GM12874 (cell line): ENCODE measurements around the gene FNDC11.

Experiments
- TF ChIP-seq, protein P1 (sequence below): IDR thresholded peaks from 2 replicates; pipeline ENCODE4 v1.5.1; 2011; ENCODE audit warnings: low read depth, mild to moderate bottlenecking, control low read depth, low read length, moderate library complexity; ENCODE audit not compliant: insufficient read depth

FNDC11 gene

GRCh38 chr20:63529180-63529860 is 24.6 kb upstream of the FNDC11 start:
- TF ChIP-seq, protein P1, sequence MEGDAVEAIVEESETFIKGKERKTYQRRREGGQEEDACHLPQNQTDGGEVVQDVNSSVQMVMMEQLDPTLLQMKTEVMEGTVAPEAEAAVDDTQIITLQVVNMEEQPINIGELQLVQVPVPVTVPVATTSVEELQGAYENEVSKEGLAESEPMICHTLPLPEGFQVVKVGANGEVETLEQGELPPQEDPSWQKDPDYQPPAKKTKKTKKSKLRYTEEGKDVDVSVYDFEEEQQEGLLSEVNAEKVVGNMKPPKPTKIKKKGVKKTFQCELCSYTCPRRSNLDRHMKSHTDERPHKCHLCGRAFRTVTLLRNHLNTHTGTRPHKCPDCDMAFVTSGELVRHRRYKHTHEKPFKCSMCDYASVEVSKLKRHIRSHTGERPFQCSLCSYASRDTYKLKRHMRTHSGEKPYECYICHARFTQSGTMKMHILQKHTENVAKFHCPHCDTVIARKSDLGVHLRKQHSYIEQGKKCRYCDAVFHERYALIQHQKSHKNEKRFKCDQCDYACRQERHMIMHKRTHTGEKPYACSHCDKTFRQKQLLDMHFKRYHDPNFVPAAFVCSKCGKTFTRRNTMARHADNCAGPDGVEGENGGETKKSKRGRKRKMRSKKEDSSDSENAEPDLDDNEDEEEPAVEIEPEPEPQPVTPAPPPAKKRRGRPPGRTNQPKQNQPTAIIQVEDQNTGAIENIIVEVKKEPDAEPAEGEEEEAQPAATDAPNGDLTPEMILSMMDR = no peak

DNA sequence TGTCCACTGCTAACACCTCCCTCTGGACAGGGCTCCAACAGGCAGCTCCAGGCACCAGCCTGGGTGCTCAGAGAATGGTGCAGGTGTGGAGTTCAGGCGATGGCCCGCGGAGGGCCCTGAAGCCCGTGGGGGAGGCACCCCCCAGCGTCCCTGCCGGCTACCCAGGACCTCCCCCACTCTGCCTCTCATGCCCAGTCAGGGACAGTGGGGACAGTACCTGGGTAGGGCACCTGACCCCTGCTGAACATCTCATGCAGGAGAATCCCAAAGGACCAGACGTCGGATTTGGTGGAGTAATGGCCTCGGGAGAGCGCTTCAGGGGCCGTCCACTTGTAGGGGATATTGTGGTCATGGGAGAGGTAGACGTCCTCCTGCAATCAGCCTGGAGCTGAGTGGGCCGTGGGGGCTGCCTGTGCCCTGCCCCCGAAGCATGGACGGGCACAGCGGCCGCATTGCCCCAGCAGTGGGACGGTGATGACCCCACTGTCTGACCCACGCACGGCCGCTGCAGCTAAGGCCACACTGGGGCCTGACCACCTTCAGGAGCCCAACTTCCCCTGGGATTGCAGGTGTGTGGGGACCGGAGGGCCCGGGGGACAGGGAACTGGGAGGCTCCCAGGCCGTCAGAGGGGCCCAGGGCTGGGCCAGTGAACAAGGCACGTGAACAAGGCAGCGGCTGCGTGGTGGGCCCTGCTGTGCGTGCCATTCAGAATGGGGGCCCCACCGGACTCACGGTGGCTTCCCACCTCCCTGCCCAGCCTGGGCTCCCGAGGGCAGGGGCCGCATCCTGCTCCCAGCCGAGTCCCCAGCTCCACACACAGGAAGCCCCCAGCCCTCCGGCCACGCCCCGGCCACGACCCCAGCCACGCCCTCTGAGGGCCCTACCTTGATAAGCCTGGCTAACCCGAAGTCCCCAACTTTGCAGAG is 23.8 kb upstream of the FNDC11 start:
- TF ChIP-seq, protein P1 = no peak

DNA sequence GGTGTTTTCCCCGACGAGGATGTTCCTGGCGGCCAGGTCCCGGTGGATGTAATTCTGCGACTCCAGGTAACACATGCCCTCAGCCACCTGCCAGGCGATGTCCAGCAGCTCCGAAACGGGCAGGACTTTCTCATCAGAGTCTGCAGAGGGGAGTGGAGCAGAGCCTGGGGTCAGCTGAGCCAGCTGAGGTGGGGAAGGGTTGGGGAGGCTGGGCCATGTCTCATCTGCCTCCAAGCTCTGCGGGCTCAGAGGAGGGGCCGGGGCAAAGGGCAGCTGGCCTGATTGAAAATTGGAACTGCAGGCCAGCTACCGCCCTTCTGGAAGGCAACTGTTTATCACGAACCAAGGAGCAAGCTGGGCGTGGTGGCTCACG is 23.2 kb upstream of the FNDC11 start:
- TF ChIP-seq, protein P1 = no peak

GRCh38 chr20:63531686-63532448 is 22.1 kb upstream of the FNDC11 start:
- TF ChIP-seq, protein P1 = no peak

DNA sequence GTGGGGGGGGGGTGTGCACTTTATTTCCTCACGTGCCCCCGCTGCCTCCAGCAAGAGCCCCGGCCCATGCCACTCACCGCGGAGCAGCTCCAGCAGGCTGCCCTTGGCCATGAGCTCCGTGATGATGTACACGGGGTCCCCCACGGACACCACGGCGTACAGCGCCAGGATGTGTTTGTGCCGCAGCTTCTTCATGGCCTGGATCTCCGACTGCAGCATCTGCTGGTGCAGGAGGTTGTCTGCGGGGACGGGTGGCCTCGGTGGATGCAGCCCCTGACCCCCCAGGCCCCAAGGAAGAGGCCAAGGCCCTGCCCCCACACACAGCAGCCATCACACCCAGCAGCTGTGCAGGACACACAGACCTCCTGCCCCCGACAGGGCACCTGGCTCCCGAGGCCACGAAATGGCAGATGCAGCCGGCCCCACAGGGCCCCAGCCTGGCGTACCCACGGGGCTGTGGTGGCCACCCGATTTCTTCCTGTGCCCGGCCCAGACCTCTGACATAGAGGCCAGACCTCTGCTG is 21.4 kb upstream of the FNDC11 start:
- TF ChIP-seq, protein P1 = no peak

GRCh38 chr20:63533388-63533787 is 20.6 kb upstream of the FNDC11 start:
- TF ChIP-seq, protein P1 = no peak
